NCI-H2107 treated with DMSO at 0.1 percent for 48 hours (cell line): Measurements from ENCODE around the gene SLC2A6.

Source experiments
- DNase-seq: peaks from one replicate; lab custom pipeline; 2025; ENCODE audit not compliant: unreplicated experiment; lab: John Stamatoyannopoulos, UW

SLC2A6 gene

DNA sequence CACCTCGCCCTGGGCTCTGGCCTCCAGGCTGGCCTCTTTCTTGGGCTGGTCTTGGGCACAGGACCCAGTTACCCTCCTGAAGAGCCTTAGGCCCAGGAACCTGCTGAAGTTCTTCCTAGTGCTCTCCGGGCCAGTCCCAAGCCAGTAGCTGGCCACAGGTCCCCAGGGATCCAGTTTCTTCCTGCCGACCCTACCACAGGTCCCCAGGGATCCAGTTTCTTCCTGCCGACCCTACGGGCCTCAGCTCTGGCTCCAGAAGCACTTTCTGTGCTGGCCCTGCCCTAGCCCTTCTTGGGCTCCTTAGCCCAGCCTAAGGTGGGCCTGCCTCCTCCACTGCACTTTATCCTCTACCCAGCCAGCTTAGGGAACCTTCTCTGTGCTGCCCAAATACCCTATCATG, 37.3 kb downstream of the SLC2A6 start:
- no peak for DNase-seq

GRCh38 chr9:133440874-133441273, 38.0 kb downstream of the SLC2A6 start:
- no peak for DNase-seq

- DNase-seq = no peak
Measured at GRCh38 chr9:133439337-133439736, 39.6 kb downstream of the SLC2A6 start.

DNA sequence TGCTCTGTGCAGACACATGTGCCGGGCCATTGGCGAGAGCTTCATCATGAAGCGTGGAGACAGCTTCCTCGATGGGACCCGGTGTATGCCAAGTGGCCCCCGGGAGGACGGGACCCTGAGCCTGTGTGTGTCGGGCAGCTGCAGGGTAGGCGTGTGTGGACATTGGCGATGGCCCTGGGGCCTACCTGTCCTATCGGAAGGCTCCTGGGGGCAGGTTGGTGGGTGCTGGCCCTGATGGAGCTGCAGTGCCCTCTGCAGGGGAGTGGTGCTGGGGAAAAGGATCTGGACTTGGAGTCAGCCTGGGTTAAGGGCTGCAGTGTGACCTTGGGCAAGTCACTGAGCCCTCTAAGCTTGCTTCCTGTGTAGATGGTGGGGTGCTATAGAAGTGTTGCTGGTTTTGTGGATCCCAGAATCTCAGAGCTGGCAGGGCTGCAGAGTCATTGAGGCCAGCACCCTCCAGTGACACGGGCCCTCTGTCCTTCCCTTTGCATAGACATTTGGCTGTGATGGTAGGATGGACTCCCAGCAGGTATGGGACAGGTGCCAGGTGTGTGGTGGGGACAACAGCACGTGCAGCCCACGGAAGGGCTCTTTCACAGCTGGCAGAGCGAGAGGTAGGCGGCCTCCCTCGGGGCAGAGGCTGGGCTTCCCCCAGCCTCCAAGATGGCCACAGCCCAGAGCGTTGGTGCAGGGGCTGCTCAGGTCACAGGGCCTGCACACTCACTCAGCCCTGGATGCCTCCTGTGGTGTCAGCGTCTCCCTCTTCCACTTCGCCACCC, 41.0 kb downstream of the SLC2A6 start:
- DNase-seq = no peak

DNA sequence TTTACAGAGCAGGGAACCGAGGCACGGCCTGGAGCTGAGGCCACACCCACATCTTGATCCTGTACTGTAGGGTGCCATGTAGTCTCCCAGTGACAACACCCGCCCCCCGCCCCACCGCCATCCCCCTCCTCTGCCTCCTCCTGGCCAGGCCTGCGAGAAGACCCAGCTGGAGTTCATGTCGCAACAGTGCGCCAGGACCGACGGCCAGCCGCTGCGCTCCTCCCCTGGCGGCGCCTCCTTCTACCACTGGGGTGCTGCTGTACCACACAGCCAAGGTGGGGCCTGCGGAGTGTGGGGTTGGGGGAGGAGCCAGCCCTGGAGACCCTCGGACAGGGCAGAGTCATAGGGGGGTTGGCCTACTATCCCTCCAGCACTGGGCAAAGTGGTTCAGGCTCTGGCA, 42.2 kb downstream of the SLC2A6 start:
- DNase-seq = no peak

GRCh38 chr9:133433351-133433843, 45.5 kb downstream of the SLC2A6 start:
- no peak for DNase-seq

DNA sequence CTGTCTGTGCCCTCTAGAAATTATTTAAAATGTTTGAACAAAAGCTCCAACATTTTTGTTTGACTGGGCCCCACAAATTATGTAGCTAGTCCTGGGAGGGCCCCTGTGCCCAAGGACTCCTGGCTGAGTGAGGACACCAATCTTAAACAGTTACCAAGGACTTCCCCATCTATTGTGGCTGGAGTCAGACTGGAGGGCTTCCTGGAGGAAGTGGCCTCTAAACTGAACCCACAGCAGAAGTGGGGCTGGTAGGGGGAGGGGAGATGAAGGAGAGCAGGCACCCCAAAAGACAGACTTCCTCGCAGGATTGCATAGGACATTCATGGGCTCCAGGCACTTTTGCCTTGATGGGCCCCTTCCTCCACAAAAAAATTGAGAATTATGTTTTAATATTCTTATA, 48.7 kb downstream of the SLC2A6 start:
- DNase-seq = no peak

- DNase-seq = no peak
Measured at GRCh38 chr9:133429641-133430161, 49.2 kb downstream of the SLC2A6 start.

DNA sequence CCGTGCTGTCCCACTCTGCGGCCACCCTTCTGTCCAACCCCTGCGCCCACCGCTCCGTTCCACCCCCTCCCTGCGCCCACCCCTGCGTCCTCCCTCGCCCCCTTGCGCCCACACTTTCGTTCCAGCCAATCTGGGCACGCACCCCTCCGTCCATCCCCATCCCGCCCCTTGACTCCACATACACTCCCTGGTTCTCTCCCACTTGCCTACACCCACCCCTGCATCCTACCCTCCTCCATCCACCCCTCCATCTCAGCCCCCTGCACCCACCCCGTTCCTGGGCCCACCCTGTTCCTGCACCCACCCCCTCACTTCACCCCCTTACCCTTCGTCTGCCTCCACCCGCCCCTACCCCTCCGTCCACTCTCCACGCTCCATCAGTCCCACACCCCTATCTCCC, 49.7 kb downstream of the SLC2A6 start:
- no peak for DNase-seq

GRCh38 chr9:133428617-133429101, 50.2 kb downstream of the SLC2A6 start:
- DNase-seq = no peak

GRCh38 chr9:133427658-133428348, 51.1 kb downstream of the SLC2A6 start:
- DNase-seq = no peak

DNA sequence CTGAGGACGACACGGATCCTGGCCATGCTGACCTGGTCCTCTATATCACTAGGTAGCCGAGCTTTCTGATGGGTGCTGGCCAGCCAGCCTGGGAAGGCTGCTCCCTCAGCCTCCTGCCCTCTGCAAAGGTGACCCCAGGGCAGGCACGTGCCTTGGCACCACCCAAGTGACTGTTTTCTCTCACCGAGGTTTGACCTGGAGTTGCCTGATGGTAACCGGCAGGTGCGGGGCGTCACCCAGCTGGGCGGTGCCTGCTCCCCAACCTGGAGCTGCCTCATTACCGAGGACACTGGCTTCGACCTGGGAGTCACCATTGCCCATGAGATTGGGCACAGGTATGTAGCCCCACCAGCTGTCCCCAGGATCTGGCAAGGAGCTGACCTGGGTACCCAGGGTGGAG, 52.9 kb downstream of the SLC2A6 start:
- DNase-seq = no peak

- DNase-seq = no peak
Measured at GRCh38 chr9:133425049-133425632, 53.8 kb downstream of the SLC2A6 start.

DNA sequence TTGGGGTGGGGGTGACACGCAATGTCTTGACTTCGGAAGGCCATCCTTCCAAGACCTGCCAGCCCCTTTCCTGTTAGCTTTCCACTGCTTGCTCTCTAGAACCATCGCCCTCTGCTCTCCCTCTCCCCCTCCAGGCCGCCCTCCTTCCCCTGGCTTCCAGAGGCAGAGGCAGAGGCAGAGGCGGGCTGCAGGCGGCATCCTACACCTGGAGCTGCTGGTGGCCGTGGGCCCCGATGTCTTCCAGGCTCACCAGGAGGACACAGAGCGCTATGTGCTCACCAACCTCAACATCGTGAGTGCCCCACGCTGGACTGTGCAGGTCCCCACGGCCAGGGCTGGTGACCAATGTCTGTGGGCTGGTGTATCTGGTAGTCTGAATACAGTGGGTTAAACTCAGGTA, 54.7 kb downstream of the SLC2A6 start:
- DNase-seq = no peak

DNA sequence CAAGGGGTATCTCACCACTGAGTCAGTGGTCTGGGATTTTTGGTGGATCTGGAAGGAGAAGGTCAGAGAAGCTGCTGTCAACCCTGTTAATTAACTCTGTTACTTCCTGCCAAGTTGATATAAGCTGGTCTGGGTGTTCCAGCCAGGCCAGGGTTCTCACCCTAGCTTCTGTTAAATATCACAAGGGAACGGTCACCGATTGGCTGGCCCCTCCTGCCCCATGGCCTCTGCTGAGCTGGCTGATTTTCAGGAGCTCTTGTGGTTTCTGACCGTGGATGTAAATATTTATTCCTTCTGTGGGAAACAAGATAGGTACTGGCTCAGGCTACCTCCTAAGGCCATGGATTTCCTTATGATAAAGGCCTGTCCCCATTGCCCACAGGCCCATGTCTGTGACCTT, 55.7 kb downstream of the SLC2A6 start:
- DNase-seq = no peak

GRCh38 chr9:133421615-133422542, 57.0 kb downstream of the SLC2A6 start, which contains the start of gene ADAMTS13:
Gene ADAMTS13 (plus strand): TSS chr9:133422367. CDS start chr9:133422444, 77 bp downstream.
- no peak for DNase-seq
